Tibial artery (tissue), 4 donors: ENCODE data around the gene HSPA12B.

Experiments
- DNase-seq, 2 donors: peaks; one replicate each; pipeline ENCODE4 v3.0.0-alpha.2; 2019
- H3K27ac ChIP-seq, 2 donors: fragments of 200-600 bp; sonication (generic) in 1 of 2; 1 replicate in 1 of 2; 2 replicates in 1 of 2; pipeline ENCODE4 v1.5.1; 2018 to 2019; ENCODE audit warnings: mild to moderate bottlenecking in 1 of 2
- H3K27me3 ChIP-seq, 2 donors: fragments of 200-600 bp; sonication (generic) in 1 of 2; one replicate each; pipeline versions ENCODE4 v1.5.1 to v1.6.0; 2016 to 2019
- H3K36me3 ChIP-seq, 3 donors: fragments of 200-600 bp; sonication (generic) in 2 of 3; one replicate each; pipeline ENCODE4 v1.5.1; 2016 to 2019; ENCODE audit warnings: mild to moderate bottlenecking in 2 of 3
- H3K4me1 ChIP-seq, 4 donors: fragments of 200-600 bp; sonication (generic) in 2 of 4; 1 replicate in 3 of 4; 2 replicates in 1 of 4; pipeline ENCODE4 v1.5.1; 2016 to 2019
- H3K4me3 ChIP-seq, 2 donors: fragments of 200-600 bp; sonication (generic) in 1 of 2; 1 replicate in 1 of 2; 2 replicates in 1 of 2; pipeline ENCODE4 v1.5.1; 2018 to 2019; ENCODE audit warnings: mild to moderate bottlenecking in 2 of 2
- H3K9me3 ChIP-seq, 3 donors: fragments of 200-600 bp; sonication (generic) in 1 of 3; one replicate each; pipeline ENCODE4 v1.5.1; 2016 to 2019
- CTCF ChIP-seq, 2 experiments: fragments of 200-600 bp in 1 of 2; fragments of 450-650 bp in 1 of 2; IDR thresholded peaks; one replicate each; pipeline ENCODE4 v1.5.1; 2017 to 2019; ENCODE audit warnings: antibody characterized with exemption in 2 of 2, mild to moderate bottlenecking in 1 of 2, moderate library complexity in 1 of 2
- intact Hi-C: fragments of 100-400 bp; cut with DNase I; formaldehyde crosslinking; loops from one replicate; pipeline ENCODE4 v1.15.0; 2023; ENCODE audit warnings: low total_unique reads

Gene HSPA12B

GRCh38 chr20:3710703-3711483, 21.6 kb upstream of the HSPA12B start:
- H3K9me3 ChIP-seq: no peaks in the 10 kb centered on the region
- DNase-seq: peak in 1 of 2 donors; percentile 69
- H3K27me3 ChIP-seq: no peaks in the 10 kb centered on the region
- no peak overlapping the region for H3K4me3 ChIP-seq
- peaks cover 0 to 20% (median 12%) of the 10 kb centered on the region in 4 donors for H3K4me1 ChIP-seq
- no peaks in the 10 kb centered on the region for H3K36me3 ChIP-seq
- intact Hi-C loops: loop anchor here (2.0 kb wide), 1 partner anchor 34 kb away; no protein-coding TSS in a partner anchor
- no peak overlapping the region for H3K27ac ChIP-seq
- TF ChIP-seq CTCF (IDR thresholded peaks at IDR 0.05): peak; percentile 95 to 97

GRCh38 chr20:3711484-3711941, 21.0 kb upstream of the HSPA12B start:
- Histone ChIP-seq H3K36me3 (no peaks in the 10 kb centered on the region), H3K4me1 (peaks cover 0 to 20% (median 11%) of the 10 kb centered on the region in 4 donors), H3K27me3 (no peaks in the 10 kb centered on the region), H3K4me3 (no peak overlapping the region), H3K27ac (no peak overlapping the region), H3K9me3 (no peaks in the 10 kb centered on the region)
- TF ChIP-seq CTCF (IDR thresholded peaks at IDR 0.05): no peak
- no peak for DNase-seq
- intact Hi-C loops: loop anchor here (2.0 kb wide), 1 partner anchor 35 kb away; no protein-coding TSS in a partner anchor

- Histone ChIP-seq H3K27ac (no peak within 1 kb of the TSS), H3K4me3 (no peak within 1 kb of the TSS), H3K9me3 (no peaks in the 10 kb centered on the region), H3K4me1 (peaks cover 0 to 11% (median 3%) of the 10 kb centered on the region in 4 donors), H3K36me3 (no peaks in the 10 kb centered on the region), H3K27me3 (no peaks in the 10 kb centered on the region)
- peak; percentile 74 to 87 for DNase-seq
- intact Hi-C loops: no loop called here
- TF ChIP-seq CTCF (IDR thresholded peaks at IDR 0.05): no peak
Measured at GRCh38 chr20:3712279-3712873, 20.1 kb upstream of the HSPA12B start, which contains the start of gene SIGLEC1. SIGLEC1 (minus strand) TSS chr20:3712600; CDS start chr20:3707128, 5,472 bp downstream.

- no peak overlapping the region for H3K27ac ChIP-seq
Measured at GRCh38 chr20:3714092-3714491, 18.4 kb upstream of the HSPA12B start.

More at GRCh38 chr20:3714092-3714491, 18.4 kb upstream of the HSPA12B start:
- intact Hi-C loops: no loop called here
- H3K27me3 ChIP-seq: peaks cover 0 to 12% of the 10 kb centered on the region in 2 donors
- H3K4me1 ChIP-seq: peaks cover 0 to 8% (median 0%) of the 10 kb centered on the region in 4 donors
- DNase-seq: no peak
- no peak overlapping the region for H3K4me3 ChIP-seq
- TF ChIP-seq CTCF (IDR thresholded peaks at IDR 0.05): no peak
- H3K36me3 ChIP-seq: no peaks in the 10 kb centered on the region
- no peaks in the 10 kb centered on the region for H3K9me3 ChIP-seq
